Left ventricle myocardium superior (tissue), 1 donor: ENCODE measurements around the gene TTYH2. TPM values are rescaled to one million over a fixed set of nuclear protein-coding genes. Genes with fewer than 3 reads are reported as not detected.
A peak's percentile ranks its signal among the peaks of the same experiment; 100 is the strongest.

ENCODE experiments used
- ATAC-seq: fragments of 200-7000 bp; cut with Tn5 transposase; one replicate; pipeline ENCODE4 v1.9.1; 2020; ENCODE audit warnings: mild to moderate bottlenecking, moderate library complexity
- DNase-seq: peaks from one replicate; pipeline ENCODE4 v3.0.0-alpha.2; 2020
- intact Hi-C: fragments of 100-400 bp; cut with micrococcal nuclease; formaldehyde crosslinking; loops from one replicate; pipeline ENCODE4 v1.11.0; 2022
- total RNA-seq: library from RNA; stranded (reverse); fragmentation: NEBNext Ultra II Directional; extraction: Animal tissue kit (Norgen Biotek cat#: 25700); gene quantifications from one replicate; pipeline ENCODE4 v1.2.1, GENCODE V29; 2021
- donor health status: DM: no; HTN: yes; CAD: no; lungs with severe emphysema.

Gene TTYH2
- total RNA-seq, 1 donor from 2014 or later, result 42.6 TPM

DNA sequence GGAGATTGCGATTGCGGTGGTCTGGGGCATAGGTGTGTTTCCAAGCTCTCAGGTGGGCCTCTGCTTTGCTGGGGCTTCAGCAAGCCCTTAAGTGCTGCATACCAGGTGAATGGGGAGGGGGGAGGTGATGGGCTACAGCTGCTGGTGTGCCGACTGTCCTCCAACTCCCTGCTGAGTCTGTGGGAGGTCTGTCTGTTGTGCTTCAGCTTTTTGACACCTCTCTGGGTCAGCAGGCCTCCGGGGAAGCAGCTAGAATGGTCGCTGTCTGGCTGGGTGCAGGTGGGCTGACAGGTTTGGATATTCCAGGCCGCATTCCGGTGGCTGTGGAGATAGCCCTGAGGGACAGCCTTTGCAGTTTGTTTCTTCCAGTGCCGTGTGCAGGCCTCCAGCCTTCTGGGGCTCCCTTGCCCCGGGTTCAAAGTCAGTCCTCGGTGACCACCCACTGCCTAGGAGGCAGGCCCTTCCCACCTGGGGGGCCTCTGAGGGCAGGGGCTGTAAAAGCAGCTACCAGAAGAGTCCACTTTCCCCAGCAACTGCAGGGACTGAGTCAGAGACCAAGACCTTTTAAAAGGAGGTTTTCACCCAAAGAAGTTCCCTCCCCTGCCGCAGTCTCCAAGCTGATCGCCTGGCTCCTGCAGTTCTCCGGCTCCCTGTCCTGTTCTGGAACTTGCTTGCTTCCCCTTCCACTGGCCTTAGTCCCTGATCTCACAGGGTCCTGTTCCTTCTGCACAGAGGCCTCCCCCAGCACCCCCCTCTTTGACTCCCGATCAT, 2.0 kb upstream of the TTYH2 start:
- DNase-seq (no peak), ATAC-seq (no peak)
- intact Hi-C loops, result loop anchor here (5.0 kb wide), 1 partner anchor 91 kb away; no protein-coding TSS in a partner anchor

DNA sequence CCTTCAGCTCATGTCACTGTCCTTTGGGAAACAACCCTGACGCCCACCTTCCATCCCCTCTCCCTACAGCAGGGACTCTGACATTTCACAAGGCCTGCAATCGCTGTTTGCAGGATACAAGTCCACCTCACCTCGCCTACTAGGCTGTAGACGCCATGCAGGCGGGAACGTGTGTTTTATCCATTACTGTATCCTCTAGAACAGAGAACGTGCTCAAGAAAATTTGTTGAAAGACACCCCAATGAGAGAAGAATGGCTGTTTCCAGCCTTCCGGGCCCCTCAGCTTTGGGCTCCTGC, 1.5 kb upstream of the TTYH2 start:
- DNase-seq (no peak), ATAC-seq (no peak)
- intact Hi-C loops, result loop anchor here (5.0 kb wide), 1 partner anchor 90 kb away; no protein-coding TSS in a partner anchor

DNA sequence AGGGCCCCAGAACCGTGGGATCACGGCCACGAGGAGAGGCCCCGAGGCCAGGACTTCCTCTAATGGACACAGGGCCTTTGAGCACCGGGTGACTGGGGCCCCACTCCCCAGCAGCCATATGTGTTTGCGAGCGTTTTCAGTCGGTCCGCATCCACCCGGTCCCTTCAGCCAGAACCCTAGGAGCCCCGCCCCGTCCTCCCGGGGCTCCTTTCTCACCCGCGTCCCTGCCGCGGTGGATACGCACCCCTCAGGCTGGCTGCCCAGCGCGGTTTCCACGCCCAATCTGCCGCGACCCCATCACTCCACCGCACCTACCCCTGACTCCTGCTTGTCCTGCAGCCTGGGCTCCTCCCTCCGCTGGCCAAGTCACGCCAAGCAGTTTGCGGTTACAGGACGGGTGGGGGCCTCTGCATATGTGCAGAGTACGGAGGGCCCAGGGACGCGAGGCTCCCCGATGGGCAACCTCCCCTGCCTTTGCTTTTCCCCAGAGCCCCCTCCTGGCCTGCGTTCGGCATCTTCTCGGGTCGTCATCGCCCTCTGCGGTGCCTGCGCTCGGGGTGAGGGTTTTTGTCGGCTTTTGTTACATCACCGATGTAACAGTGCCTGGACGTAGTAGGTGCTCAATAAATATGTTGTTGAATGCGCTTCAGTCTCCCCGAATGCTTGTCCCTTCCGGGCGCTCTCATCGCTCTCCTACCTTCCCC, 1.0 kb upstream of the TTYH2 start:
- ATAC-seq (no peak), DNase-seq (peak; percentile 53)
- intact Hi-C loops, result loop anchor here (5.0 kb wide), 1 partner anchor 90 kb away; no protein-coding TSS in a partner anchor

DNA sequence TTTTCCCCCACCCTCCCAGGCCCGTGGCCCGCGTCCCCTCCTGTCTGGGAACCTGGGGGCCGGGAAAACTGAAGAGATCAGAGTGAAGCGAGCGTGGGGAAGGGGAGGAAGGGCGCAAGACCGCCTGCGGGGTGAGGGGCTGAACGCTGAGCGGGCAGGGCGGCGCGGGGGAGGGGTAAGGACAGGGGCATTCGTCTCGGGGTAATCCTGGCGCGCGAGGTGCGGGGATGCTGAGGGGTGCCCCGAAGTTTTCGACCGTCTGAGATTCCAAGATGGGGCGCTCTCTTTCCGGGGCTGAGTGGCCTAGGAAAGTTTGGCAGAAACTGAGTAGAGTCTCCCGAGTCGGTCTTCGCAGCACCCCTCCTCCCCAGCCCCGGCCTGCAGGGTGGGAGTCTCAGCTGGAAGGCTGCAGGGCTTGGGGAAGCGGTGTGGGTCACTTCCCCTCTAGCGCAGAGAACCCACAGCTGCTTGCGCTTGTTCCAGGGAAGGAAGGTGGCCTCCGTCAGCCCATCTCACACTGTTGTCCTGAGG, 555 bp downstream of the TTYH2 start:
- ATAC-seq (peak; percentile 33), DNase-seq (peak; percentile 53)
- intact Hi-C loops, result loop anchor here (5.0 kb wide), 1 partner anchor 88 kb away; no protein-coding TSS in a partner anchor

DNA sequence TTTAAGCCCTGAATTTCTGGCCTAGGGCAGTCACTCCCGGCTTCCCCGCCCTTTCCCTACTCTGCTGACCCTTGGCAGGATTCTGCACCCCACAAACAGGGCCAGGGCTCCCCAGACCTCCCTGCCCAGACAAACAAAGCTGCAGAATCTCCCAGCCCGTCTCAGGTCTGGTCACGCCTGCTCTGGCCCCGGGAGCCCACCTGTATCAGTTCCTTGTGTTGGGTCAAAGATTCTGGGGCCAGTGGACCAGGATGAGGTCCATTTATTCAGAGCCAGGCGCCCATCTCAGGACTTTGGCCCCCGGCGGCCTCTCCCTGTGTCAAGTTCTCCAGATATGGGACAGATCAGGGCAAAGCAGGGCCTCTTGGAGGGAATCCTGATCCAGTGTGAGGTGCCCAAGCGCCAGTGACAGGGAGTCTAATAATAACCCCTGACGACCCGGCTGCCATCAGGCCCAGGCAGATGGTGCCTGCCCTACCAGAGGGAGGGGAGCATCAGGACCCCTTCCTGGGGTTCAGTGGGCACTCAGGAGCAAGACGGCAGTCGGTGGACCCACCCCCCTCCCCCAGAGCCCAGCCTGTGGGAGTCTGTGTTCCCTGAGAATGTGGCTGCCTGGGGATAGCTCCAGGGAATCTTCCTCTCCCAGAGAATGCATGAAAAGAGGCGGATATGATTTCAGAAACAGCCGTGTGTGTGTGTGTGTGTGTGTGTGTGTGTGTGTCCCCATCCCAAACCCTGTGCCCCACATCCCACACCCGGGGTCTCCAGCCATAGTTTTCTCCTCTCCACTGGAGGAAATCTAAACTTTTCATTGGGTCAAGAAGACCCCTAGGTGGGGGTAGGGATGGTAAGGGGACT, 1.3 kb downstream of the TTYH2 start:
- DNase-seq, result peak; percentile 60
- intact Hi-C loops, result loop anchor here (5.0 kb wide), 1 partner anchor 88 kb away; no protein-coding TSS in a partner anchor

DNA sequence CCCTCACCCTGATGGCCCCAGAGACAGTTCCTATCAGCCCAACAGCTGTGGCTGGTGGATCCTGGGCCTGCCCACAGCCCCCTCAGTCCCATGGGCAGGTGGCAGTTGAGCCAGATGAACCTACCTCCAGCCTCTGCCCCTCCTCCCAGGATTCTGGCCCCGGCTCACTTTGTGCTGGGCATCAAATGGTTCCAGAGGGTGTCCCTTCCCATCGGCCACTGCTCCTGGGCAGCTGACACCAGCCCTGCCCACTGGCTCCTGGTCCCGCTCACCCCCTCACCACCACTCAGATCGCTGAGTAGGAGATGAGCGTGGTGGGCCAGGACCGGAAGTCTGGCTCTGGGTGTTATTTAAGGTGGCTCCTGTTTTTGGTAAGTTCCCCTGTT, 2.0 kb downstream of the TTYH2 start:
- DNase-seq, result peak; percentile 67
- ATAC-seq, result peak; percentile 50
- intact Hi-C loops, result no loop called here

More for the DNA sequence above, 1.3 kb downstream of the TTYH2 start:
- ATAC-seq, result peak; percentile 65

DNA sequence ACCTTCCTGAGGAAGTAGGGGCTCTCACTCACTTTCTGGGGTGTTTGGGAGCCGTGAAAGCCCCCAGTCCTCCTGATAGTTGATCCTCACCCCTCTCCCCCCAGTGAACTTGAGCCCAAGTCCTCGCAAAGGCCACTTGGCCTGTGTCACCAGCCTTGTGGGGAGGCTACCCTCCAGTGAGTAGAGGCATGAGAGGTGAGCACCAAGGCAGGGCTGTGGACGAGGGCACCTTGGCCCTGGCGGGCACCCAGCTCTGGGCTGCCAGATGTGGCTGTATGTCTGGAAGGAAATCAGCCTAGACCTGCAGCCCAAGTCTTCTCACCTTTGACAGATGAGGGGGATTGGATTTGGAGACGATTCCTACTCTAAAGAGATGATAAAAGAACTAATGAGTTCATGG, 3.1 kb downstream of the TTYH2 start:
- intact Hi-C loops, result no loop called here
- no peak for DNase-seq
- no peak for ATAC-seq

DNA sequence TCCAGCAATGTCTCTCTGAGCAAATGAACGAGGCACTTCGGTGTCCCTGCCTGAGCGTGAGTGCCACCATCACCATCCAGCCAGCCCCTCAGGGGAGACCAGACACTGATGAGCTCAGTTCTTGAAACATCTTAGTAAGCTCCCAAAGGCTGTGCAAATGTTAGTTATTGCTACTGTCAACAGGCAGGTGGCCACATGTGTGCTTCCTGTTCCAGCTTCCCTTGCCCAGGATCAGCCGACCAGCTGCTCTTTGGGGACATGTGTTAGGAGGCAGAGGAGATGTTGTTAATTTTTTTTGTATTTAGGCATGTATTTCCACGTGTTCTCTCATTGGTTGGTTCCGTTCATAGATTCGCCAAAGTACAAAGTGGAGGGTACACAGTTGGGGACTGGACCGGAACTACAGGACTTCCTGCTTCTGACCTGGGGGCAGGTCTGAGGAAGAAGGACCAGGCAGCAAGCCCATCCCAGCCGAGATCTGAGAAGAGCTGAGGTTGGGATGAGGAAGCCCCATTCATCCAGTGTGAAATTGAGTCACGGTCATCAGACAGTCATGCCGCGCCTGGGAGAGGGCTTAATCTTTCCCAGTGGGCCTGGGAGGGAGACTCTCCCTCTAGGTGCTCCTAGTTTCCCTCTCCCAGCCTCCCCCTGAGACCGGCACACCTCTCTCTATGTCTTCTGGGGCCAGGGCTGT, 3.8 kb downstream of the TTYH2 start:
- intact Hi-C loops, result no loop called here
- DNase-seq (no peak), ATAC-seq (no peak)

DNA sequence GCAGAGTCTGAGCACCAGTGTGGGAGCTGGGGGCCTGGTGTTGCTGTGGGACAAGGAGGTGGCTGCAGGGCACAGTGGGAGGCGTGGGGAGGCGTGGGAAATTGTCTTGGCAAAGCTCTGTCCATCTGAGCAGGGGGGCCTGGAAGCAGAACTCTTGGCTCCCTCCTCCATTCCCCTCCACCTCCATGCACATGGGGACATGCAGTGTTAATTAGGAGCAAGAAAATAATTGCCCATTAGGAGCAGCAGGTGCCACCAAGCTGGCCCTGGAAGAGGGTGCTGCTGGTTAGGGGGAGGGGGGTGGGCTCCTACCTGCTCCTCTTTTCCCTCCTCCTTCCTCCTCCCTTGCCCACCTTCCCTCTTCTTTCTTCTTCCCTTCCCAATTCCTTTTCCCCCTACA, 4.5 kb downstream of the TTYH2 start:
- DNase-seq (no peak), ATAC-seq (no peak)
- intact Hi-C loops, result no loop called here

DNA sequence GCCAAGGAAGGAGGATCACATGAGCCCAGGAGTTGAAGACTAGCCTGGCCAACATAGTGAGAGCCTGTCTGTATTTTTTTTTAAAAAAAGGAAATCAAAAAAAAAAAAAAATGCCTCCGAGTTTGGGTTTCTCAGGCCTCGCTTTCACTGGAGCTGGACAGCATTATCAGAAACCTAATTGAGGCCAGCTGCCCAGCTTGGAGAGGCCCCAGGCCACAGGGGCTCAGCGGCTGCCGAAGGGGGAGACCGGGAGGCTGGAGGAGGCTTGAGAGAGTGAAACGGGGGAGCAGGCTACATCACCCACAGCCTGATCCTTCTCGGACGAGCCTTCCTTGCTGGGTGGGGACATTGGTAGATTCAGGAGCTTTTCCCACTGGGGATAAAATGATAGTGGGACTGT, 5.1 kb downstream of the TTYH2 start:
- intact Hi-C loops, result no loop called here
- ATAC-seq (no peak), DNase-seq (no peak)

DNA sequence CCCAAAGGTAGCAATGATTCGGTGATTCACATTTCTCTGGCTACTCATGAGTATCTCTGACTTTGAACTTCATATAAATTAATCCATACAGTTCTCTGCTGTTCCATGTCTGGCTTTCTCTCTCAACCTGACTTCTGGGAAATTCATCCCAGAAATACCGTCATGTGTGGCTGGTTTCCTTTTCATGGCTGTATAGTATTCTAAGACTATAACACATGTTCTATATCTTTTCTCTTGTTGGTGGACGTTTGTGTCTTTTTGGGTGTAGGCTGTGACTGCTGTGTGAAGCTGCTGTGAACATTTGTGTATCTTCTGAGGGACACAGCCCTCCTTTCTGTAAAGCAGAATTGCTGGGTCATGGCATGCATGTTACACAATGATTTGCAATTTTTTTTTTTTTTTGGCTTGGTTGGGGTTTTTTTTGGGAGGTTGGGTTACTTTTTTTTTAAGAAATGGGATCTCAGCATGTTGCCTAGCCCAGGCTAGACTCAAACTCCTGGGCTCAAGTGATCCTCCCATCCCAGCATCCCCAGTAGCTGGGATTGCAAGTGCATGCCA, 6.3 kb downstream of the TTYH2 start:
- intact Hi-C loops, result no loop called here
- ATAC-seq, result no peak
- DNase-seq, result no peak

DNA sequence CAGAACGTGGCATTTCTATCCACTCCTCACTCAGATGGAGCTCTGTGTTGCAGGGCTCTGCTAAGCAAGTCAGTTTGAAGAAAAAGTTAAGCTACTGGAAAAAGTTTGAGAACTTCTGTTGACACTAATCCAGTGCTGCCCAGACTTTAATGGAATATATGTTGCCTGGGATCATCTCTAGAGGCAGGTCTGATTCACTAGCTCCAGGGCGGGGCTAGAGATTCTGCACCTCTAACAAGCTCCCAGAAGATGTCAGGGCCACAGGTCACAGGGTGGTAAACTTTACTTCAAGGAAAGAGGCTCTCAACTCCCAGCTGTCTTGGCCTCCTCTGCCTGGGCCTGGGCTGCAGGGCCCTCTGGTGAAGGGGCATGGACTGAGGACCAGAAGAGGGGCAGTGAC, 6.8 kb downstream of the TTYH2 start:
- no peak for DNase-seq
- no peak for ATAC-seq
- intact Hi-C loops, result no loop called here

DNA sequence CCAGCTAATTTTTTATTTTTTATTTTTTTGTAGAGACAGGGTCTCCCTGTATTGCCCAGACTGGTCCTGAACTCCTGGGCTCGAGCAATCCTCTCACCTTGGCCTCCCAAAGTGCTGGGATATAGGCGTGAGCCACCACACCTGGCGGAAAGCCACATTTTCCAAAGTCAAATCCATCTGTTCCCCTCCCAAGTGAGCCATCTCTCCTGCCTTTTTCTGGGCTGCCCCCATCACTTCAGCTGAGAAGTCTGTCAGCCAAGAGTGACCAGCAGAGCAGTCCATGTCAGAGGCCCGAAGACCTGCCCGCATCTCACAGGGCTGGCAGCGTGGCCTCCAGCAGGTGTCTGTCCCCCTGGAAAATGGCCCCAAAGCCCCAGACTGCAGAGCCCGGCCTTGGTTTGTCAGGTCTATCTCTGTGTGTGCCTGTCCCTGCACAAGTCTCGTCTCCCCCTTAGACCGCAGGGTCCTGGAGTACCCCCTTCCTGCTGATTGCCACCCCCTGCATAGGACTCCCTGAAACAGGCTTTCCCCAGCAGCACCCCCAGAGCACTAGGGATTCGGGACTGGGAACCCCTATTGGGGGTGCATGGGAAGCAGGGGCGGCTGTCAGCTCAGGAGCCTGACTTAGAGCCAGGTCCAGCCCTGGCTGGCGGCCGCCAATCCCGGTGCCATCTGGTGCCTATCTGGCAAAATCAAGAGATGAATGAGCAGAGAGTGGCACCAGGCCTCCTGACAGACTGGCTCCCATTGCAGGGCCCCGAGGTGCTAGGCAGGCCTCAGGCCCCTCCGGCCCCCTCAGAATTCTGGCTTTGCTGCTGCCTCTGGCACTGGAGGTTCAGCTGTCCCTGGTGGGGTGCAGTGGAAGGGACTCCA, 7.8 kb downstream of the TTYH2 start:
- DNase-seq (no peak), ATAC-seq (no peak)
- intact Hi-C loops, result no loop called here

DNA sequence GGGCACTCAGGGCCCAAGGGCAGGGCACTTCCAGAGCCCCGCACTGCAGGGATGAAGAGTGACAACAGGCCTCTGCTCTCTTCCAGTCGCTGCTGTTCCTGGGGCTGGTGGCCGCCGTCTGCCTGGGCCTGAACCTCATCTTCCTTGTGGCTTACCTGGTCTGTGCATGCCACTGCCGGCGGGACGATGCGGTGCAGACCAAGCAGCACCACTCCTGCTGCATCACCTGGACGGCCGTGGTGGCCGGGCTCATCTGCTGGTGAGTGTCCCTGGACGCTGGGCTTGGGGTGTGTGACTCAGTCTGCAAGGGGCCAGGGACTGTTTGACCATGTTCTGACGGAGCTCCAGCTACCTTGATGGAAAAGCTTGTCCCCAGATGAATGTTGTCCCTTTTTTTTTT, 9.0 kb downstream of the TTYH2 start:
- ATAC-seq, result no peak
- intact Hi-C loops, result no loop called here

DNA sequence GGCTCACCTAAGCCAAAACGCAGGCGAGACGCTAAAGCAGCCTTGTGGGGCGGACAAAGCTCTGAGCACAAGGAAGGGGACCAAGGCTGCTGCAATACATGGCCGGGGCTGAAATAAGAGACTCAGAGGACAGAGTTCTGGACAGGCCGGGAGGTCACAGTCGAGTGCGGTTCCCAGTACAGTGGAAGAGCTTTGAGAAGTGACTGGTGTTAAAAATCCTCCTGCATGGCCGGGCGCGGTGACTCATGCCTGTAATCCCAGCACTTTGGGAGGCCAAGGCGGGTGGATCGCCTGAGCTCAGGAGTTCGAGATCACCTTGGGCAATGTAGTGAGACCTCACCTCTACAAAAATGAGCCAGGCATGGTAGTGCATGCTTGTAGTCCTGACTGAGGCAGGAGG, 10.5 kb downstream of the TTYH2 start:
- intact Hi-C loops, result no loop called here
- DNase-seq, result no peak

More for the DNA sequence above, 9.0 kb downstream of the TTYH2 start:
- no peak for DNase-seq

DNA sequence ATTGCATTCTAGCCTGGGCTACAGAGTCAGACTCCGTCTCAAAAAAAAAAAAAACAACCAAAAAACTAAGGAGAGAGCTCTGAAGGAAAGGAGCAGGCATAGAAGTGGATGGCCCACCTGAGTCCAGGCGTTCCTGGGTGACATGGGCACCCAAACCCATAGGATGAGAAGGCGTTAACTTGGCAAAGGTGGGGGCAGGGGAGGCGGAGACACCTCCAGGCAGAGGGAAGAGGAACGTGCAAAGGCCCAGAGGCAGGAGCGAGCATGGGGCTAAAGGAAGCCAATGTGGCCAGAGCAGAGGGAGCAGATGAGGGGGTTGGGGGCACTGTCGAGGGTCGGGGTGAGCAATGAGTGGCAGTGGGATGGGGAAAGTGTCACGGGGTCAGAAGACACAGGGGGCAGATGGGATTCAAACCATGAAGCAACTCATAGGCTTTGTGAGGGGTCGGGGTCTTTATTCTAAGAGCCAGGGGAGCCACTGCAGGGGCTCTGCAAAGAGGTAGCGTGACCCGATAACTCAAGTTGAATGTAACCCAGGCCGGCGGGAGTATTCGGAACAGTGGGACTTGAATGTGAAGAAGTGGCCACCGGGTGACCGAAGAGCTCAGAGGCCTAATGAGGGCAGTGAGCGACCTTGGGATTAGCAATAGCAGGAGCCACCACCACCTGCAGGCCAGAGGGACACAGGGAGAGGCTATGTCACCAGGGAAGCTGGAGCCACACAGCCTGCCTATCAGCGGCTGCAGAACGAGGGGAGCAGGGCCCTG, 11.8 kb downstream of the TTYH2 start:
- ATAC-seq (no peak), DNase-seq (no peak)
- intact Hi-C loops, result no loop called here

More for the DNA sequence above, 10.5 kb downstream of the TTYH2 start:
- no peak for ATAC-seq

DNA sequence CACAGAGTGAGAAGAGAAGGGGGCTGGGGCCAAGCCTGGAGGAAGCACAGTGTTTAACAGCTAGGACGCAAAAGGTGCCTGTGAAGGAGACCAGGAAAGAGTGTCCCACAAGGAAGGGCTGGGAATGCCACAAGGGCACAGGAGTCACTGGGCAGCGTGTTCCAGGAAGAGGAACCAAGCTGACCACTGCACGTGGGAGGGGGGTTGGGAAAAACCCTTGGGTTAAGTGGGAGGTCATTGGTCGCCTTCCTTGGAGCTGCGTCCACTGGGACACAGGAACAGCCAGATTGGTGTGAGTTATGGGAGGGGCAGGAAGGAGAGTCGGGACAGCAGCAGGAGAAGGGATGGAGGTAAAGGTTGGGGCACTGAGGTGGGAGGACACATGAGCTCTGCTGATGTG, 12.9 kb downstream of the TTYH2 start:
- intact Hi-C loops, result no loop called here

More for the DNA sequence above, 12.9 kb downstream of the TTYH2 start:
- ATAC-seq (no peak), DNase-seq (no peak)
